Measurements from ENCODE around the gene VRK2.

DNA sequence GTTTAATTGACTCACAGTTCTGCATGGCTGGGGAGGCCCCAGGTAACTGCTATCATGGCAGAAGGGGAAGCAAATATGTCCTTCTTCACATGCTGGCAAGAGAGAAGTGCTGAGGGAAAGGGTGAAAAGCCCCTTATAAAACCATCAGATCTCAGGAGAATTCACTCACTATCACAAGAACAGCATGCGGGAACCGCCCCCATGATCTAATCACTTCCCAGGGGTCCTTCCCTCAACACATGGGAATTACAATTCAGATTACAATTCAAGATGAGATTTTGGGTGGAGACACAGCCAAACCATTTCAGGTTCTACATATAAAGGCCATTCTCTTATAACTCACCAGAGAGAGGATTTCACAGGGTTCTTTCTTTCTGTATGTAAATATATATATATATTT lies 62.9 kb downstream of the VRK2 start:
- TF ChIP-seq, protein P1, sequence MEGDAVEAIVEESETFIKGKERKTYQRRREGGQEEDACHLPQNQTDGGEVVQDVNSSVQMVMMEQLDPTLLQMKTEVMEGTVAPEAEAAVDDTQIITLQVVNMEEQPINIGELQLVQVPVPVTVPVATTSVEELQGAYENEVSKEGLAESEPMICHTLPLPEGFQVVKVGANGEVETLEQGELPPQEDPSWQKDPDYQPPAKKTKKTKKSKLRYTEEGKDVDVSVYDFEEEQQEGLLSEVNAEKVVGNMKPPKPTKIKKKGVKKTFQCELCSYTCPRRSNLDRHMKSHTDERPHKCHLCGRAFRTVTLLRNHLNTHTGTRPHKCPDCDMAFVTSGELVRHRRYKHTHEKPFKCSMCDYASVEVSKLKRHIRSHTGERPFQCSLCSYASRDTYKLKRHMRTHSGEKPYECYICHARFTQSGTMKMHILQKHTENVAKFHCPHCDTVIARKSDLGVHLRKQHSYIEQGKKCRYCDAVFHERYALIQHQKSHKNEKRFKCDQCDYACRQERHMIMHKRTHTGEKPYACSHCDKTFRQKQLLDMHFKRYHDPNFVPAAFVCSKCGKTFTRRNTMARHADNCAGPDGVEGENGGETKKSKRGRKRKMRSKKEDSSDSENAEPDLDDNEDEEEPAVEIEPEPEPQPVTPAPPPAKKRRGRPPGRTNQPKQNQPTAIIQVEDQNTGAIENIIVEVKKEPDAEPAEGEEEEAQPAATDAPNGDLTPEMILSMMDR (IDR thresholded peaks at IDR 0.05), result no peak
- TF ChIP-seq POLR2A (IDR thresholded peaks at IDR 0.05) (no peak), POLR2AphosphoS5 (IDR thresholded peaks at IDR 0.05) (no peak)
